ENCODE data around the gene SLBP.

The SLBP gene

GRCh38 chr4:1644891-1645657, 67.0 kb downstream of the SLBP start:
- Mint-ChIP-seq H3K27ac (no peak overlapping the region), H3K4me3 (no peak overlapping the region), H3K36me3 (peaks cover 0 to 3% of the 10 kb centered on the region in 2 donors), H3K9me3 (peaks cover 0 to 1% of the 10 kb centered on the region in 2 donors), H3K27me3 (no peaks in the 10 kb centered on the region), H3K4me1 (peaks cover 0 to 2% of the 10 kb centered on the region in 2 donors)
- ATAC-seq (replicated peaks) (no peak), DNase-seq (no peak)

- peaks cover 0 to 3% of the 10 kb centered on the region in 2 donors for H3K36me3 Mint-ChIP-seq
- H3K27me3 Mint-ChIP-seq = no peaks in the 10 kb centered on the region
- H3K9me3 Mint-ChIP-seq = no peaks in the 10 kb centered on the region
- no peak overlapping the region for H3K4me3 Mint-ChIP-seq
- peaks cover 0 to 2% of the 10 kb centered on the region in 2 donors for H3K4me1 Mint-ChIP-seq
- no peak overlapping the region for H3K27ac Mint-ChIP-seq
- DNase-seq = no peak
- no peak for ATAC-seq (replicated peaks)
Measured at GRCh38 chr4:1643971-1644735, 68.0 kb downstream of the SLBP start.
